GM12878 (cell line): Measurements from ENCODE around the gene ALDH3A2.

Experiments used
- EGR1 ChIP-seq, 2 experiments: IDR thresholded peaks; 1 replicate in 1 of 2; 2 replicates in 1 of 2; pipeline ENCODE4 v1.6.1; 2011 to 2012; ENCODE audit warnings: low read depth in 2 of 2, low read length in 2 of 2, borderline replicate concordance in 1 of 2, mild to moderate bottlenecking in 1 of 2, moderate library complexity in 1 of 2
- EP300 ChIP-seq, 2 experiments: fragments of 150-350 bp in 1 of 2; IDR thresholded peaks; 2 replicates each; pipeline ENCODE4 v1.6.1; 2011 to 2012; ENCODE audit warnings: low read depth in 2 of 2, low read length in 2 of 2, borderline replicate concordance in 1 of 2, improper control_type of control experiment in 1 of 2, inconsistent platforms in 1 of 2; ENCODE audit not compliant: control insufficient read depth in 1 of 2
- KDM1A ChIP-seq: fragments of 200-600 bp; sonication (generic); IDR thresholded peaks from 2 replicates; pipeline ENCODE4 v1.6.1; 2016; ENCODE audit warnings: borderline replicate concordance
- NR2C2 ChIP-seq: IDR thresholded peaks from 2 replicates; pipeline ENCODE4 v1.6.1; 2011; ENCODE audit warnings: borderline replicate concordance, low read depth; ENCODE audit not compliant: control insufficient read depth, insufficient read length
- POLR2A ChIP-seq: IDR thresholded peaks from 2 replicates; pipeline ENCODE4 v1.6.1; 2011; ENCODE audit warnings: low read depth, mild to moderate bottlenecking, low read length
- SIN3A ChIP-seq: IDR thresholded peaks from 2 replicates; pipeline ENCODE4 v1.6.1; 2012; ENCODE audit warnings: low read depth, low read length, improper control_type of control experiment
- ZBTB11 ChIP-seq: fragments of 450-650 bp; formaldehyde crosslinking; IDR thresholded peaks from 2 replicates; pipeline ENCODE4 v1.5.0; 2022; ENCODE audit warnings: mild to moderate bottlenecking, missing genetic modification characterization
- TF ChIP-seq, protein P1 (sequence below), 3 experiments: IDR thresholded peaks in 2 of 3; conservative IDR thresholded peaks in 1 of 3; 2 replicates each; pipeline ENCODE4 v1.5.1; 2011; ENCODE audit warnings: low read depth in 3 of 3, low read length in 3 of 3, mild to moderate bottlenecking in 3 of 3, control low read depth in 2 of 3, moderate library complexity in 2 of 3, inconsistent platforms in 1 of 3, mixed read lengths in 1 of 3; ENCODE audit not compliant: control insufficient read depth in 2 of 3, insufficient read depth in 1 of 3; ENCODE audit errors: extremely low read depth in 1 of 3
- TF ChIP-seq, protein P2 (sequence below): IDR thresholded peaks from 2 replicates; pipeline ENCODE4 v1.6.1; 2012; ENCODE audit warnings: mild to moderate bottlenecking, low read depth, low read length

GRCh38 chr17:19717031-19717360 lies 68.4 kb downstream of the ALDH3A2 start:
- TF ChIP-seq, protein P1, sequence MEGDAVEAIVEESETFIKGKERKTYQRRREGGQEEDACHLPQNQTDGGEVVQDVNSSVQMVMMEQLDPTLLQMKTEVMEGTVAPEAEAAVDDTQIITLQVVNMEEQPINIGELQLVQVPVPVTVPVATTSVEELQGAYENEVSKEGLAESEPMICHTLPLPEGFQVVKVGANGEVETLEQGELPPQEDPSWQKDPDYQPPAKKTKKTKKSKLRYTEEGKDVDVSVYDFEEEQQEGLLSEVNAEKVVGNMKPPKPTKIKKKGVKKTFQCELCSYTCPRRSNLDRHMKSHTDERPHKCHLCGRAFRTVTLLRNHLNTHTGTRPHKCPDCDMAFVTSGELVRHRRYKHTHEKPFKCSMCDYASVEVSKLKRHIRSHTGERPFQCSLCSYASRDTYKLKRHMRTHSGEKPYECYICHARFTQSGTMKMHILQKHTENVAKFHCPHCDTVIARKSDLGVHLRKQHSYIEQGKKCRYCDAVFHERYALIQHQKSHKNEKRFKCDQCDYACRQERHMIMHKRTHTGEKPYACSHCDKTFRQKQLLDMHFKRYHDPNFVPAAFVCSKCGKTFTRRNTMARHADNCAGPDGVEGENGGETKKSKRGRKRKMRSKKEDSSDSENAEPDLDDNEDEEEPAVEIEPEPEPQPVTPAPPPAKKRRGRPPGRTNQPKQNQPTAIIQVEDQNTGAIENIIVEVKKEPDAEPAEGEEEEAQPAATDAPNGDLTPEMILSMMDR (IDR thresholded peaks at IDR 0.05 in 2 of 3, conservative IDR thresholded peaks at IDR 0.05 in 1 of 3; ENCODE audit: control insufficient read depth in 2 of 3, extremely low read depth in 1 of 3, insufficient read depth in 1 of 3, low read depth in 3 of 3, low read length in 3 of 3), result no peak
- no peak for TF ChIP-seq KDM1A
- TF ChIP-seq NR2C2, result no peak
- no peak for TF ChIP-seq POLR2A
- TF ChIP-seq, protein P2, sequence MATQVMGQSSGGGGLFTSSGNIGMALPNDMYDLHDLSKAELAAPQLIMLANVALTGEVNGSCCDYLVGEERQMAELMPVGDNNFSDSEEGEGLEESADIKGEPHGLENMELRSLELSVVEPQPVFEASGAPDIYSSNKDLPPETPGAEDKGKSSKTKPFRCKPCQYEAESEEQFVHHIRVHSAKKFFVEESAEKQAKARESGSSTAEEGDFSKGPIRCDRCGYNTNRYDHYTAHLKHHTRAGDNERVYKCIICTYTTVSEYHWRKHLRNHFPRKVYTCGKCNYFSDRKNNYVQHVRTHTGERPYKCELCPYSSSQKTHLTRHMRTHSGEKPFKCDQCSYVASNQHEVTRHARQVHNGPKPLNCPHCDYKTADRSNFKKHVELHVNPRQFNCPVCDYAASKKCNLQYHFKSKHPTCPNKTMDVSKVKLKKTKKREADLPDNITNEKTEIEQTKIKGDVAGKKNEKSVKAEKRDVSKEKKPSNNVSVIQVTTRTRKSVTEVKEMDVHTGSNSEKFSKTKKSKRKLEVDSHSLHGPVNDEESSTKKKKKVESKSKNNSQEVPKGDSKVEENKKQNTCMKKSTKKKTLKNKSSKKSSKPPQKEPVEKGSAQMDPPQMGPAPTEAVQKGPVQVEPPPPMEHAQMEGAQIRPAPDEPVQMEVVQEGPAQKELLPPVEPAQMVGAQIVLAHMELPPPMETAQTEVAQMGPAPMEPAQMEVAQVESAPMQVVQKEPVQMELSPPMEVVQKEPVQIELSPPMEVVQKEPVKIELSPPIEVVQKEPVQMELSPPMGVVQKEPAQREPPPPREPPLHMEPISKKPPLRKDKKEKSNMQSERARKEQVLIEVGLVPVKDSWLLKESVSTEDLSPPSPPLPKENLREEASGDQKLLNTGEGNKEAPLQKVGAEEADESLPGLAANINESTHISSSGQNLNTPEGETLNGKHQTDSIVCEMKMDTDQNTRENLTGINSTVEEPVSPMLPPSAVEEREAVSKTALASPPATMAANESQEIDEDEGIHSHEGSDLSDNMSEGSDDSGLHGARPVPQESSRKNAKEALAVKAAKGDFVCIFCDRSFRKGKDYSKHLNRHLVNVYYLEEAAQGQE, result no peak
- no peak for TF ChIP-seq EGR1 (IDR thresholded peaks at IDR 0.05; ENCODE audit: borderline replicate concordance in 1 of 2, low read depth in 2 of 2, low read length in 2 of 2)
- no peak for TF ChIP-seq ZBTB11 (CRISPR knock-in tag)
- no peak for TF ChIP-seq EP300 (IDR thresholded peaks at IDR 0.05; ENCODE audit: borderline replicate concordance in 1 of 2, control insufficient read depth in 1 of 2, low read depth in 2 of 2, low read length in 2 of 2)
- no peak for TF ChIP-seq SIN3A
